ENCODE measurements around the gene LRRC32. TPM values are rescaled to one million over a fixed set of nuclear protein-coding genes. Genes with fewer than 3 reads are reported as not detected.
A peak's percentile ranks its signal among the peaks of the same experiment; 100 is the strongest.

Gene LRRC32
- total RNA-seq, 1 donor from 2014 or later = 66.3 TPM

DNA sequence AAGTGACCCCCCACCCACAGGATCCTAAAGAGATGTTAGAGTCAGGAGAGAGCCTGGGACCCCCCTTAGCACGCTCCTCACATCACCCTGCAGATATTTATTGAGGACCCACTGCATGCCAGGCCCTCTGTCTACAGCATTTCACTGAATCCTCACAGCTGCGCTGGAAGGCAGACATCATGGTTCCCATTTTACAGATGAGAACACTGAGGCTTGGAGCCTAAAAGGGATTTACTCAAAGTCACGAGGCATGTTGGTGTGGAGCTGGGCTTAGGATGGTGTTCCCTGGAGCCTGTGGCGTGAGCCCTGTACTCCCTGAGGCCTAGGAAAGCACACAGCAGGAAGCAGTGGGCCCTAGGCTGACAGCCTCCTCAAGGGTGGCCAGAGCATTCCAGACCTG lies 39.2 kb upstream of the LRRC32 start:
- H3K4me3 ChIP-seq = no peak overlapping the region
- peak overlapping the region; percentile 63 for H3K27ac ChIP-seq
- intact Hi-C loops (cut with DNase I) = no loop called here
- TF ChIP-seq POLR2AphosphoS5 (IDR thresholded peaks at IDR 0.05; ENCODE audit: insufficient read depth in 1 of 2, low read depth in 1 of 2) (no peak), POLR2A (IDR thresholded peaks at IDR 0.05) (no peak)
- TF ChIP-seq, protein P1, sequence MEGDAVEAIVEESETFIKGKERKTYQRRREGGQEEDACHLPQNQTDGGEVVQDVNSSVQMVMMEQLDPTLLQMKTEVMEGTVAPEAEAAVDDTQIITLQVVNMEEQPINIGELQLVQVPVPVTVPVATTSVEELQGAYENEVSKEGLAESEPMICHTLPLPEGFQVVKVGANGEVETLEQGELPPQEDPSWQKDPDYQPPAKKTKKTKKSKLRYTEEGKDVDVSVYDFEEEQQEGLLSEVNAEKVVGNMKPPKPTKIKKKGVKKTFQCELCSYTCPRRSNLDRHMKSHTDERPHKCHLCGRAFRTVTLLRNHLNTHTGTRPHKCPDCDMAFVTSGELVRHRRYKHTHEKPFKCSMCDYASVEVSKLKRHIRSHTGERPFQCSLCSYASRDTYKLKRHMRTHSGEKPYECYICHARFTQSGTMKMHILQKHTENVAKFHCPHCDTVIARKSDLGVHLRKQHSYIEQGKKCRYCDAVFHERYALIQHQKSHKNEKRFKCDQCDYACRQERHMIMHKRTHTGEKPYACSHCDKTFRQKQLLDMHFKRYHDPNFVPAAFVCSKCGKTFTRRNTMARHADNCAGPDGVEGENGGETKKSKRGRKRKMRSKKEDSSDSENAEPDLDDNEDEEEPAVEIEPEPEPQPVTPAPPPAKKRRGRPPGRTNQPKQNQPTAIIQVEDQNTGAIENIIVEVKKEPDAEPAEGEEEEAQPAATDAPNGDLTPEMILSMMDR (IDR thresholded peaks at IDR 0.05) = no peak
- H3K4me1 ChIP-seq = peaks cover 19% of the 10 kb centered on the region
- H3K9me3 ChIP-seq = no peaks in the 10 kb centered on the region
- no peak for DNase-seq (ENCODE audit: extremely low spot score in 2 of 2)
- H3K27me3 ChIP-seq = no peaks in the 10 kb centered on the region
- H3K36me3 ChIP-seq = no peaks in the 10 kb centered on the region

DNA sequence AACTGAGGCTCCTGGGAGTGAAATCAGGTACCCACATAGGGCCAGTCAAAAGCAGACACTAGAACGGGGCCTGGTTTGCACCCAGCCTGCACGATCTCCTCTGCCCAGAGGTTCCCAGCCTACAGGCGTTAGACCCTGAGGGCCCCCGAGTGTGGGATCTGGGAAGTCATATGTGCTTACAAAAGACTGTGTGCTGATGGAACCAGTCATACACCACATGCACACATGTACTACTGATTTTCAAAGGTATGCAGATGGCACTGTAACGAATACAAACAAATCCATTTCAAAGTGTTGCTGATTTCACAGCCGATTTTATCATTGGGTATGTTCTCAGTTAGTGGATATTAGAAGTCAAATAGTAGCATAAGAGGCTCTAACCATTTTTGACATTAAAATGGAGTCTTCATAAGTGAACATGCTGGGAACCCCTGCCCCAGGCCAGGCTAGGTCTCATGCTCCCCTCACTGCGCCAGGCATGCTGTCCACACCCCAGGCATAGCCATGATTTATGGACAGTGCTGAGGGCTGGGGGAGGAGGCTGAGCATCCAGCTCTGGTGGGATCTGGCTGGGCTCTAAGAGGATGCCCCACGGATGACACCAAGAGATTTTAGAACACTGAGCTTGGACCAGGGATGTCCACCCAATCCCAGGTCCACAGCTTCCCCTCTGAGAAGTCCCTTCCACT lies 38.6 kb upstream of the LRRC32 start:
- H3K36me3 ChIP-seq = no peaks in the 10 kb centered on the region
- no peak for DNase-seq (ENCODE audit: extremely low spot score in 2 of 2)
- intact Hi-C loops (cut with DNase I) = no loop called here
- TF ChIP-seq, protein P1 (IDR thresholded peaks at IDR 0.05) = no peak
- no peak for TF ChIP-seq POLR2A (IDR thresholded peaks at IDR 0.05)
- TF ChIP-seq POLR2AphosphoS5 (IDR thresholded peaks at IDR 0.05; ENCODE audit: insufficient read depth in 1 of 2, low read depth in 1 of 2) = no peak
- peak overlapping the region; percentile 63 for H3K27ac ChIP-seq
- no peaks in the 10 kb centered on the region for H3K27me3 ChIP-seq
- peaks cover 19% of the 10 kb centered on the region for H3K4me1 ChIP-seq
- no peaks in the 10 kb centered on the region for H3K9me3 ChIP-seq
- H3K4me3 ChIP-seq = no peak overlapping the region

DNA sequence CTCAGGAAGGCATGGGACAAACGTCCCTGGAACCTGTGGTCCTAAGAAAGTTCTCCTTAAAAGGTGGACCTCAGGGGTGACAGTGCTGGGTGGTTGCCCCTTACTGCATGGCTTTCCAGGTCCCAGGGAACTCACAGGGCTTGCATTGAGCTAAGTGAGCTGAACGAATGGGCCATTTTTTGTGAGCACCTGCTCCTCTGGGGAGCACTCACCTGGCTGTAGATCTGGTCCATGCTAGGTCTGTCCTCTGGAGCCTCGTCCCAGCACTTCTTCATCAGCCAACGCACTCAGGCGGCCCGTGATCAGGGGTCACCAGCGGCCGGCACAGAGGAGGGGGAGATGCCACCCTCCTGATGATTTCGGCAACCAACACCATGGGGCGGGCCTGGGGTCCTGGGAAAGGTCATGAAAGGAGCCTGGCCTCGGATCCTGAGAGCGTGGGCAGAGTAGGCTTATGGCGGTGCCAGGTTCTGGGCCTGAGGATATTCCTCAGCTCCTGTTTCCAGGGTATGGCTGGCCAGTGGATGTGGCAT lies 36.8 kb upstream of the LRRC32 start:
- Histone ChIP-seq H3K36me3 (no peaks in the 10 kb centered on the region), H3K4me1 (peaks cover 19% of the 10 kb centered on the region), H3K27me3 (no peaks in the 10 kb centered on the region), H3K27ac (no peak overlapping the region), H3K4me3 (no peak overlapping the region), H3K9me3 (no peaks in the 10 kb centered on the region)
- TF ChIP-seq POLR2AphosphoS5 (IDR thresholded peaks at IDR 0.05; ENCODE audit: insufficient read depth in 1 of 2, low read depth in 1 of 2) (no peak), POLR2A (IDR thresholded peaks at IDR 0.05) (no peak)
- TF ChIP-seq, protein P1 (IDR thresholded peaks at IDR 0.05) = no peak
- intact Hi-C loops (cut with DNase I) = no loop called here
- DNase-seq (ENCODE audit: extremely low spot score in 2 of 2) = no peak

DNA sequence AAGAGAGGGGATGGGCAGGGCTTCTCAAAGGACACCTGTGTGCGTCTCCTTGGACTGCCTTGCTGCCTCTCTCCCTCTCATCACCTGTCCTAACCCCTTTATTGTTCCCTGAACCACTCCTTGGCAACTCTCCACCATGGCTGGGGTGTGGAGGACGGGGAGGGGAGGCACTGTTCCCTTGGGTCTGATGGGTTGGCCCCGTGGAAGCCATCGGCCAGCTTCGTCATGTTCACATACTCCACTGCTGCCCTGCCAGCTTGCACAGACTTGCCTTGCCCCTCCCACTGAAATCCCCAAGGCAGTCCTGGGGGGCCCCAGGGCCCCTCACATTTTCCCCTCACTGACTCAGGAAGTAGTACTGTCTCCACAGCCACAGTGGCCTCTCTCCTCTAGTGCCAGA lies 36.1 kb upstream of the LRRC32 start:
- H3K4me1 ChIP-seq = peaks cover 19% of the 10 kb centered on the region
- no peak overlapping the region for H3K27ac ChIP-seq
- no peak for DNase-seq (ENCODE audit: extremely low spot score in 2 of 2)
- no peak overlapping the region for H3K4me3 ChIP-seq
- intact Hi-C loops (cut with DNase I) = no loop called here
- H3K27me3 ChIP-seq = no peaks in the 10 kb centered on the region
- no peaks in the 10 kb centered on the region for H3K9me3 ChIP-seq
- TF ChIP-seq, protein P1 (IDR thresholded peaks at IDR 0.05) = no peak
- TF ChIP-seq POLR2AphosphoS5 (IDR thresholded peaks at IDR 0.05; ENCODE audit: insufficient read depth in 1 of 2, low read depth in 1 of 2) (no peak), POLR2A (IDR thresholded peaks at IDR 0.05) (no peak)
- H3K36me3 ChIP-seq = no peaks in the 10 kb centered on the region

DNA sequence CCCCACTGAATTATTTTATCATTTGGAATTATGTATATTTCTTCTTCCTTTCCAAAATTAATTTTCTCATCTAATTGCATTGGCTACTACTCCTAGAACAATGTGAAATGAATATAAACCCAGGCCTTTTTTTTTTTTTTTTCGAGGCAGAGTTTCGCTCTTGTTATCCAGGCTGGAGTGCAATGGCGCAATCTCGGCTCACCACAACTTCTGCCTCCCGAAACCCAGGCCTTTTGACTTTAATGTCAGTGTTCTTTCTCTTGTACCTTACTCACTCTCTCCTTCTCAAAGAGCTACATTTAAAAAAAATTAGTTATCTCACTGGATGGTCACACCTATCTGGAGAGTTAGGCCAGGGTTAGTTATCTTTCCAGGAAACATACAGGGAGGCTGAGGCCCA lies 35.3 kb upstream of the LRRC32 start:
- H3K27ac ChIP-seq = no peak overlapping the region
- TF ChIP-seq POLR2AphosphoS5 (IDR thresholded peaks at IDR 0.05; ENCODE audit: insufficient read depth in 1 of 2, low read depth in 1 of 2) (no peak), POLR2A (IDR thresholded peaks at IDR 0.05) (no peak)
- TF ChIP-seq, protein P1 (IDR thresholded peaks at IDR 0.05) = no peak

More for the DNA sequence above, 35.3 kb upstream of the LRRC32 start:
- no peak overlapping the region for H3K4me3 ChIP-seq
- no peaks in the 10 kb centered on the region for H3K36me3 ChIP-seq
- H3K4me1 ChIP-seq = peaks cover 20% of the 10 kb centered on the region
- intact Hi-C loops (cut with DNase I) = no loop called here
- H3K27me3 ChIP-seq = no peaks in the 10 kb centered on the region
- no peaks in the 10 kb centered on the region for H3K9me3 ChIP-seq
- DNase-seq (ENCODE audit: extremely low spot score in 2 of 2) = no peak

Measured in vagina (tissue), 2 donors.